ENCODE measurements around the gene PRR20G.

DNA sequence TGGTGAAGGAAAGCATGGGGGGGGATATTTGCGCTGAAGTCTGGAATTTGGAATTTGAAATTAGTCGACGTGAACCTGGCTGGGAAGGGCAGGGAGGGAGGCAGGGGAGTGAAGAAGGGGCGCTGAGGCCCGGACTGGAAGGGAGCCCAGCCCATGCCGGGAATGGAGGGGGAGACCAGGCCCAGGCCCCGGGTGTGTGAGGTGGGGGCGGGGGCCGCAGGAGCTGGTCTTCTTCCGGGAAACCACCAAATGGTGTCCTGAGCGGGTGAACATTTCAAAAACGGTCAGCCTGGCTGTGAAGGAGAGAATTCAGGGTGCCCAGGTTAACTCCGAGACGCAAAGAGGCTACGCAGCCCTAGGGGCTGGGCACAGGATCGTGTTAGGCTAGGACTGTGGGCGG, 497 bp upstream of the PRR20G start:
- TF ChIP-seq, protein P1, sequence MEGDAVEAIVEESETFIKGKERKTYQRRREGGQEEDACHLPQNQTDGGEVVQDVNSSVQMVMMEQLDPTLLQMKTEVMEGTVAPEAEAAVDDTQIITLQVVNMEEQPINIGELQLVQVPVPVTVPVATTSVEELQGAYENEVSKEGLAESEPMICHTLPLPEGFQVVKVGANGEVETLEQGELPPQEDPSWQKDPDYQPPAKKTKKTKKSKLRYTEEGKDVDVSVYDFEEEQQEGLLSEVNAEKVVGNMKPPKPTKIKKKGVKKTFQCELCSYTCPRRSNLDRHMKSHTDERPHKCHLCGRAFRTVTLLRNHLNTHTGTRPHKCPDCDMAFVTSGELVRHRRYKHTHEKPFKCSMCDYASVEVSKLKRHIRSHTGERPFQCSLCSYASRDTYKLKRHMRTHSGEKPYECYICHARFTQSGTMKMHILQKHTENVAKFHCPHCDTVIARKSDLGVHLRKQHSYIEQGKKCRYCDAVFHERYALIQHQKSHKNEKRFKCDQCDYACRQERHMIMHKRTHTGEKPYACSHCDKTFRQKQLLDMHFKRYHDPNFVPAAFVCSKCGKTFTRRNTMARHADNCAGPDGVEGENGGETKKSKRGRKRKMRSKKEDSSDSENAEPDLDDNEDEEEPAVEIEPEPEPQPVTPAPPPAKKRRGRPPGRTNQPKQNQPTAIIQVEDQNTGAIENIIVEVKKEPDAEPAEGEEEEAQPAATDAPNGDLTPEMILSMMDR (IDR thresholded peaks at IDR 0.05; ENCODE audit: low read depth, low read length) = no peak
- TF ChIP-seq POLR2A (IDR thresholded peaks at IDR 0.05; ENCODE audit: extremely low read depth, insufficient read length) = no peak
- TF ChIP-seq MAX (IDR thresholded peaks at IDR 0.05; ENCODE audit: low read depth, low read length) = no peak
- no peak for TF ChIP-seq MYC (IDR thresholded peaks at IDR 0.05; ENCODE audit: low read depth, low read length)

Measured in NB4 (cell line).